C4-2B (cell line): ENCODE measurements around the gene LPCAT4.

Experiments used
- CTCF ChIP-seq: fragments of 450-650 bp; conservative IDR thresholded peaks from 2 replicates; pipeline ENCODE4 v1.5.1; 2017; ENCODE audit warnings: mild to moderate bottlenecking
- ZFX ChIP-seq: fragments of 450-650 bp; IDR thresholded peaks from 2 replicates; pipeline ENCODE4 v1.6.1; 2017

GRCh38 chr15:34323217-34323616 lies 43.8 kb downstream of the LPCAT4 start:
- TF ChIP-seq CTCF (no peak), ZFX (no peak)
